Body of pancreas (tissue), 4 donors: ENCODE results near the gene MTPN.

Experiments used
- CTCF ChIP-seq, 7 experiments: fragments of 450-650 bp in 4 of 7; fragments of 200-600 bp in 3 of 7; sonication (generic) in 3 of 7; IDR thresholded peaks; one replicate each; pipeline ENCODE4 v1.5.1; 2016 to 2019; ENCODE audit warnings: antibody characterized with exemption in 7 of 7
- POLR2A ChIP-seq, 3 donors: fragments of 450-650 bp; IDR thresholded peaks; one replicate each; pipeline ENCODE4 v1.6.1; 2016; ENCODE audit warnings: antibody characterized with exemption in 3 of 3, mild to moderate bottlenecking in 2 of 3

- TF ChIP-seq POLR2A (IDR thresholded peaks at IDR 0.05) (no peak), CTCF (IDR thresholded peaks at IDR 0.05) (no peak)
These were observed 71.8 kb downstream of the MTPN start for GRCh38 chr7:135905355-135905754.
